HCT116 (cell line): ENCODE results near the gene KLHL33. TPM values are rescaled to one million over a fixed set of nuclear protein-coding genes. Genes with fewer than 3 reads are reported as not detected.

Experiments used
- ATAC-seq: fragments of 200-7000 bp; cut with Tn5 transposase; 2 replicates; pipeline ENCODE4 v1.9.1; 2020; ENCODE audit warnings: mild to moderate bottlenecking, moderate library complexity
- BruUV-seq: library from RNA; stranded (reverse); fragments of 400-500 nt; replicated peaks from 2 replicates; lab custom pipeline; 2021; lab: Mats Ljungman, UMichigan
- CTCF ChIA-PET: fragments of 300-600 bp; sonication (Branson Sonifier 250); formaldehyde crosslinking; loops from one replicate; lab custom pipeline; 2021; ENCODE audit warnings: antibody characterized with exemption; lab: Charles Lee
- POLR2A ChIA-PET: fragments of 300-600, 350-600 bp; sonication (Branson Sonifier 250); formaldehyde crosslinking; loops from one replicate; lab custom pipeline; 2021; ENCODE audit warnings: antibody characterized with exemption; lab: Charles Lee
- RAD21 ChIA-PET, 2 experiments: fragments of 300-600 bp; sonication (Branson Sonifier 250); formaldehyde crosslinking; loops; one replicate each; lab custom pipeline; 2023; ENCODE audit warnings: low total read pairs in 2 of 2; ENCODE audit not compliant: uncharacterized antibody in 2 of 2, unreplicated experiment in 2 of 2, low non-redundant PET in 1 of 2; lab: Charles Lee
- DNase-seq: peaks from one replicate; pipeline ENCODE4 v3.0.0-alpha.2; 2010; ENCODE audit warnings: low read depth, low spot score
- H2AFZ ChIP-seq: fragments of 200-600 bp; shearing (Covaris generic), sonication (generic); 2 replicates; pipeline ENCODE4 v1.6.1; 2017; ENCODE audit warnings: low read depth, mixed run types, mixed read lengths, antibody characterized with exemption, low read length; ENCODE audit not compliant: poor library complexity, severe bottlenecking
- H3K27ac ChIP-seq: 2 replicates; pipeline ENCODE4 v1.5.1; 2012; ENCODE audit warnings: low read depth, low read length
- H3K27me3 ChIP-seq: fragments of 200-600 bp; sonication (generic); 2 replicates; pipeline ENCODE4 v1.6.1; 2016; ENCODE audit warnings: mixed run types, low read length, mixed read lengths; ENCODE audit not compliant: insufficient read depth
- H3K36me3 ChIP-seq, 2 experiments: fragments of 200-500 bp in 1 of 2; fragments of 200-600 bp in 1 of 2; sonication (Bioruptor generic) in 1 of 2; sonication (generic) in 1 of 2; 2 replicates each; pipeline versions ENCODE4 v1.5.1 to v1.6.1; 2014 to 2016; ENCODE audit warnings: low read length in 2 of 2, inconsistent platforms in 1 of 2, mixed read lengths in 1 of 2, mixed run types in 1 of 2; ENCODE audit not compliant: insufficient read depth in 2 of 2, control insufficient read depth in 1 of 2
- H3K4me1 ChIP-seq, 2 experiments: fragments of 200-600 bp in 1 of 2; sonication (generic) in 1 of 2; 2 replicates each; pipeline versions ENCODE4 v1.5.1 to v1.6.1; 2012 to 2017; ENCODE audit warnings: low read length in 2 of 2, inconsistent platforms in 1 of 2, mild to moderate bottlenecking in 1 of 2, mixed read lengths in 1 of 2, mixed run types in 1 of 2, moderate library complexity in 1 of 2; ENCODE audit not compliant: insufficient read depth in 2 of 2, control insufficient read depth in 1 of 2
- H3K4me2 ChIP-seq: fragments of 200-600 bp; sonication (generic); 2 replicates; pipeline ENCODE4 v1.6.1; 2017; ENCODE audit warnings: mixed run types, low read length, mixed read lengths
- H3K4me3 ChIP-seq, 2 experiments: fragments of 200-600 bp in 1 of 2; sonication (generic) in 1 of 2; replicated peaks in 1 of 2; 2 replicates each; pipeline ENCODE4 v1.5.1; 2011 to 2016; ENCODE audit warnings: low read length in 2 of 2, control low read depth in 1 of 2, low read depth in 1 of 2, mild to moderate bottlenecking in 1 of 2, mixed read lengths in 1 of 2, mixed run types in 1 of 2
- H3K79me2 ChIP-seq: fragments of 200-600 bp; sonication (generic); 2 replicates; pipeline ENCODE4 v1.6.1; 2017; ENCODE audit warnings: mild to moderate bottlenecking, mixed run types, low read length, moderate library complexity, mixed read lengths; ENCODE audit not compliant: insufficient read depth
- H3K9ac ChIP-seq: fragments of 200-600 bp; sonication (generic); 2 replicates; pipeline ENCODE4 v1.6.1; 2016; ENCODE audit warnings: low read length, mixed read lengths
- H3K9me2 ChIP-seq: fragments of 200-600 bp; sonication (generic), shearing (Covaris generic); 2 replicates; pipeline ENCODE4 v1.6.1; 2017; ENCODE audit warnings: mixed run types, mild to moderate bottlenecking, moderate library complexity; ENCODE audit not compliant: insufficient read depth
- H3K9me3 ChIP-seq, 2 experiments: fragments of 200-500 bp in 1 of 2; fragments of 200-600 bp in 1 of 2; sonication (Bioruptor generic) in 1 of 2; sonication (generic) in 1 of 2; 2 replicates each; pipeline ENCODE4 v1.6.1; 2014 to 2017; ENCODE audit warnings: low read length in 2 of 2, mixed read lengths in 2 of 2, inconsistent platforms in 1 of 2, low read depth in 1 of 2, mild to moderate bottlenecking in 1 of 2, mixed run types in 1 of 2, moderate library complexity in 1 of 2; ENCODE audit not compliant: control insufficient read depth in 1 of 2, insufficient read depth in 1 of 2
- H4K20me1 ChIP-seq: fragments of 200-600 bp; sonication (generic), shearing (Covaris generic); 2 replicates; pipeline ENCODE4 v1.6.1; 2017; ENCODE audit warnings: mixed run types, mild to moderate bottlenecking, moderate library complexity; ENCODE audit not compliant: insufficient read depth
- CEBPB ChIP-seq: IDR thresholded peaks from 2 replicates; pipeline ENCODE4 v1.6.1; 2012; ENCODE audit warnings: low read depth
- CTCF ChIP-seq, 3 experiments: fragments of 200-600 bp in 1 of 3; sonication (generic) in 1 of 3; IDR thresholded peaks in 2 of 3; conservative IDR thresholded peaks in 1 of 3; 2 replicates each; pipeline ENCODE4 v1.5.1; 2012 to 2017; ENCODE audit warnings: low read depth in 2 of 3, low read length in 2 of 3, antibody characterized with exemption in 1 of 3, borderline replicate concordance in 1 of 3, control low read depth in 1 of 3, mild to moderate bottlenecking in 1 of 3, mixed read lengths in 1 of 3, mixed run types in 1 of 3, moderate library complexity in 1 of 3; ENCODE audit not compliant: insufficient read depth in 1 of 3
- FOSL1 ChIP-seq: IDR thresholded peaks from 2 replicates; pipeline ENCODE4 v1.6.1; 2012; ENCODE audit warnings: low read depth
- JUND ChIP-seq: IDR thresholded peaks from 2 replicates; pipeline ENCODE4 v1.6.1; 2012
- POLR2AphosphoS5 ChIP-seq: IDR thresholded peaks from 2 replicates; pipeline ENCODE4 v1.6.1; 2011; ENCODE audit warnings: mild to moderate bottlenecking, low read depth, low read length, moderate library complexity
- RAD21 ChIP-seq: IDR thresholded peaks from 2 replicates; pipeline ENCODE4 v1.6.1; 2012; ENCODE audit warnings: low read depth, mild to moderate bottlenecking
- ZNF274 ChIP-seq: fragments of 200-500 bp; sonication (Bioruptor generic); IDR thresholded peaks from 2 replicates; pipeline ENCODE4 v1.6.1; 2014; ENCODE audit warnings: mild to moderate bottlenecking, low read depth, low read length, inconsistent platforms
- intact Hi-C: fragments of 100-400 bp; cut with micrococcal nuclease; formaldehyde crosslinking; loops from 2 replicates; pipeline ENCODE4 v1.10.0; 2022
- total RNA-seq: library from RNA; stranded (reverse); gene quantifications from one replicate; pipeline ENCODE4 v1.2.1, GENCODE V29; 2021; ENCODE audit not compliant: unreplicated experiment

The KLHL33 gene
- total RNA-seq, 1 experiment from 2014 or later: 0.05 TPM

GRCh38 chr14:20427231-20428009 lies 8.5 kb downstream of the KLHL33 start:
- peak overlapping the region; percentile 64 for H3K4me2 ChIP-seq
- H3K27me3 ChIP-seq: no peaks in the 10 kb centered on the region
- TF ChIP-seq JUND: peak; percentile 45
- no peak for TF ChIP-seq CEBPB
- peak; percentile 48; the same call in 1 of the 2 replicates for TF ChIP-seq FOSL1
- TF ChIP-seq CTCF (IDR thresholded peaks at IDR 0.05 in 2 of 3, conservative IDR thresholded peaks at IDR 0.05 in 1 of 3; ENCODE audit: borderline replicate concordance in 1 of 3, insufficient read depth in 1 of 3, low read depth in 2 of 3, low read length in 2 of 3): no peak
- 0 out of 2 replicates have a peak, but pooled peaks have one; percentile 19 for TF ChIP-seq POLR2AphosphoS5
- no peak for TF ChIP-seq ZNF274
- no peak for TF ChIP-seq RAD21
- H3K9ac ChIP-seq: no peak overlapping the region
- ChIA-PET POLR2A (no interaction called here), RAD21 (no interaction called here), CTCF (no interaction called here)
- H3K9me2 ChIP-seq: no peaks in the 10 kb centered on the region
- H3K36me3 ChIP-seq: no peaks in the 10 kb centered on the region
- intact Hi-C loops: no loop called here
- H3K79me2 ChIP-seq: no peaks in the 10 kb centered on the region
- BruUV-seq: TSS peak; percentile 50
- H3K9me3 ChIP-seq: no peaks in the 10 kb centered on the region
- peaks cover 10 to 14% of the 10 kb centered on the region in 2 experiments for H3K4me1 ChIP-seq
- no peaks in the 10 kb centered on the region for H4K20me1 ChIP-seq
- DNase-seq (peak; percentile 13), ATAC-seq (peak; percentile 82)
- peak overlapping the region; percentile 42 for H3K27ac ChIP-seq
- H2AFZ ChIP-seq: peak overlapping the region; percentile 65
- peak overlapping the region in 1 of 2 experiments; percentile 33; a peak in 3 of 4 replicates for H3K4me3 ChIP-seq
